H9 (cell line): ENCODE results near the gene IGF2BP3. TPM values are rescaled to one million over a fixed set of nuclear protein-coding genes. Genes with fewer than 3 reads are reported as not detected.

ENCODE experiments used
- DNase-seq: peaks from one replicate; pipeline ENCODE4 v3.0.0-alpha.2; 2017
- H2AFZ ChIP-seq: one replicate; pipeline ENCODE4 v1.6.1; 2013; ENCODE audit warnings: mild to moderate bottlenecking, low read length, control low read depth, moderate library complexity
- H2AK5ac ChIP-seq: 2 replicates; pipeline ENCODE4 v1.6.1; 2013; ENCODE audit warnings: low read length, control low read depth, mixed read lengths; ENCODE audit not compliant: insufficient read length
- H2BK120ac ChIP-seq: one replicate; pipeline ENCODE4 v1.6.1; 2013; ENCODE audit warnings: low read depth, mild to moderate bottlenecking, low read length, control low read depth, inconsistent platforms; ENCODE audit not compliant: poor library complexity, severe bottlenecking
- H2BK12ac ChIP-seq: 2 replicates; pipeline ENCODE4 v1.6.1; 2013; ENCODE audit warnings: low read length, control low read depth, mixed read lengths, low read depth; ENCODE audit not compliant: insufficient read length
- H2BK15ac ChIP-seq: 2 replicates; pipeline ENCODE4 v1.6.1; 2013; ENCODE audit warnings: low read depth, low read length, control low read depth
- H2BK20ac ChIP-seq: one replicate; pipeline ENCODE4 v1.6.1; 2013; ENCODE audit warnings: low read depth, mild to moderate bottlenecking, low read length, control low read depth, inconsistent platforms; ENCODE audit not compliant: poor library complexity, severe bottlenecking
- H2BK5ac ChIP-seq: 2 replicates; pipeline ENCODE4 v1.6.1; 2013; ENCODE audit warnings: low read length, control low read depth, mixed read lengths; ENCODE audit not compliant: insufficient read length
- H3K14ac ChIP-seq: 2 replicates; pipeline ENCODE4 v1.6.1; 2013; ENCODE audit warnings: low read length, control low read depth; ENCODE audit not compliant: insufficient read depth
- H3K18ac ChIP-seq: 2 replicates; pipeline ENCODE4 v1.6.1; 2013; ENCODE audit warnings: low read depth, mild to moderate bottlenecking, mixed read lengths, low read length, control low read depth; ENCODE audit not compliant: insufficient read length
- H3K23ac ChIP-seq: 2 replicates; pipeline ENCODE4 v1.6.1; 2013; ENCODE audit warnings: low read length, control low read depth, mixed read lengths, low read depth; ENCODE audit not compliant: insufficient read length
- H3K23me2 ChIP-seq: 2 replicates; pipeline ENCODE4 v1.6.1; 2013; ENCODE audit warnings: low read depth, mild to moderate bottlenecking, mixed read lengths, low read length, control low read depth; ENCODE audit not compliant: insufficient read length, poor library complexity, severe bottlenecking
- H3K27ac ChIP-seq: 2 replicates; pipeline ENCODE4 v1.5.1; 2013; ENCODE audit warnings: low read length, control low read depth, mixed read lengths, low read depth; ENCODE audit not compliant: insufficient read length
- H3K27me3 ChIP-seq: 2 replicates; pipeline ENCODE4 v1.6.1; 2013; ENCODE audit warnings: low read length, control low read depth, inconsistent platforms; ENCODE audit not compliant: insufficient read depth
- H3K4ac ChIP-seq: 2 replicates; pipeline ENCODE4 v1.6.1; 2013; ENCODE audit warnings: low read depth, mild to moderate bottlenecking, control low read depth, inconsistent platforms, low read length, moderate library complexity
- H3K4me1 ChIP-seq: 2 replicates; pipeline ENCODE4 v1.6.1; 2013; ENCODE audit warnings: low read length, control low read depth, inconsistent platforms; ENCODE audit not compliant: insufficient read depth
- H3K4me2 ChIP-seq: 2 replicates; pipeline ENCODE4 v1.6.1; 2013; ENCODE audit warnings: low read length, control low read depth, mixed read lengths; ENCODE audit not compliant: insufficient read length, insufficient read depth
- H3K56ac ChIP-seq: 2 replicates; pipeline ENCODE4 v1.6.1; 2013; ENCODE audit warnings: low read depth, mild to moderate bottlenecking, mixed read lengths, low read length, control low read depth; ENCODE audit not compliant: insufficient read length
- H3K79me1 ChIP-seq: 2 replicates; pipeline ENCODE4 v1.6.1; 2013; ENCODE audit warnings: low read depth, mild to moderate bottlenecking, moderate library complexity, low read length, control low read depth, inconsistent platforms; ENCODE audit not compliant: insufficient read depth, poor library complexity, severe bottlenecking
- H3K79me2 ChIP-seq: 2 replicates; pipeline ENCODE4 v1.6.1; 2013; ENCODE audit warnings: low read length, control low read depth, inconsistent platforms; ENCODE audit not compliant: insufficient read depth
- H3K9ac ChIP-seq: 2 replicates; pipeline ENCODE4 v1.6.1; 2013; ENCODE audit warnings: low read length, control low read depth, mixed read lengths; ENCODE audit not compliant: insufficient read length; ENCODE audit errors: extremely low read depth
- H3K9me3 ChIP-seq: one replicate; pipeline ENCODE4 v1.6.1; 2013; ENCODE audit warnings: low read depth, low read length, inconsistent platforms; ENCODE audit not compliant: control insufficient read depth
- H3T11ph ChIP-seq: one replicate; pipeline ENCODE4 v1.6.1; 2013; ENCODE audit warnings: mild to moderate bottlenecking, low read length, control low read depth, inconsistent platforms
- H4K20me1 ChIP-seq: one replicate; pipeline ENCODE4 v1.6.1; 2013; ENCODE audit not compliant: control insufficient read depth, insufficient read length, insufficient read depth
- H4K5ac ChIP-seq: 2 replicates; pipeline ENCODE4 v1.6.1; 2013; ENCODE audit warnings: low read depth, mild to moderate bottlenecking, mixed read lengths, low read length, control low read depth; ENCODE audit not compliant: insufficient read length
- H4K8ac ChIP-seq: replicated peaks from 2 replicates; pipeline ENCODE4 v1.6.1; 2013; ENCODE audit warnings: low read length, control low read depth, mixed read lengths, low read depth; ENCODE audit not compliant: insufficient read length
- H4K91ac ChIP-seq: 2 replicates; pipeline ENCODE4 v1.6.1; 2013; ENCODE audit warnings: low read depth, mild to moderate bottlenecking, moderate library complexity, mixed read lengths, low read length, control low read depth; ENCODE audit not compliant: insufficient read length
- H3K27ac Mint-ChIP-seq, 3 experiments: 2 replicates in 2 of 3; 3 replicates in 1 of 3; pipeline ENCODE4 v1.8.0; 2020 to 2021; ENCODE audit warnings: mixed read lengths in 3 of 3, mild to moderate bottlenecking in 1 of 3, moderate library complexity in 1 of 3
- H3K27me3 Mint-ChIP-seq: 2 replicates; pipeline ENCODE4 v1.8.0; 2021; ENCODE audit warnings: low read depth, mild to moderate bottlenecking, moderate library complexity, mixed read lengths
- H3K36me3 Mint-ChIP-seq, 3 experiments: 2 replicates in 2 of 3; 3 replicates in 1 of 3; pipeline ENCODE4 v1.8.0; 2020 to 2021; ENCODE audit warnings: low read depth in 3 of 3, mixed read lengths in 3 of 3; ENCODE audit not compliant: insufficient read depth in 1 of 3
- H3K4me1 Mint-ChIP-seq, 2 experiments: 2 replicates each; pipeline ENCODE4 v1.8.0; 2020; ENCODE audit warnings: mixed read lengths in 2 of 2
- H3K4me3 Mint-ChIP-seq, 2 experiments: 2 replicates in 1 of 2; 3 replicates in 1 of 2; pipeline ENCODE4 v1.8.0; 2020 to 2021; ENCODE audit warnings: mild to moderate bottlenecking in 2 of 2, mixed read lengths in 2 of 2, moderate library complexity in 1 of 2
- H3K9me3 Mint-ChIP-seq, 2 experiments: 2 replicates in 1 of 2; 3 replicates in 1 of 2; pipeline ENCODE4 v1.8.0; 2020; ENCODE audit warnings: mild to moderate bottlenecking in 2 of 2, mixed read lengths in 2 of 2, moderate library complexity in 1 of 2
- WGBS: extraction: QIAGEN DNeasy Blood & Tissue Kit; methylation state at CpG from one replicate; pipeline ENCODE4 v1.1.7; 2013; ENCODE audit warnings: missing lambda C conversion rate, low lambda C conversion rate, mixed read lengths; ENCODE audit not compliant: insufficient read length; ENCODE audit errors: extremely low coverage; 5-methylcytosine and 5-hydroxymethylcytosine counted together
- total RNA-seq: library from RNA; stranded (reverse); gene quantifications from 2 replicates; pipeline ENCODE4 v1.2.1, GENCODE V29; 2021
- TF ChIP-seq, protein P1 (sequence below): fragments of 200-600 bp; sonication (generic); conservative IDR thresholded peaks from 3 replicates; pipeline ENCODE4 v1.8.0; 2021; ENCODE audit warnings: antibody characterized with exemption, mild to moderate bottlenecking

The IGF2BP3 gene
- total RNA-seq, 1 experiment from 2014 or later: 197 TPM

DNA sequence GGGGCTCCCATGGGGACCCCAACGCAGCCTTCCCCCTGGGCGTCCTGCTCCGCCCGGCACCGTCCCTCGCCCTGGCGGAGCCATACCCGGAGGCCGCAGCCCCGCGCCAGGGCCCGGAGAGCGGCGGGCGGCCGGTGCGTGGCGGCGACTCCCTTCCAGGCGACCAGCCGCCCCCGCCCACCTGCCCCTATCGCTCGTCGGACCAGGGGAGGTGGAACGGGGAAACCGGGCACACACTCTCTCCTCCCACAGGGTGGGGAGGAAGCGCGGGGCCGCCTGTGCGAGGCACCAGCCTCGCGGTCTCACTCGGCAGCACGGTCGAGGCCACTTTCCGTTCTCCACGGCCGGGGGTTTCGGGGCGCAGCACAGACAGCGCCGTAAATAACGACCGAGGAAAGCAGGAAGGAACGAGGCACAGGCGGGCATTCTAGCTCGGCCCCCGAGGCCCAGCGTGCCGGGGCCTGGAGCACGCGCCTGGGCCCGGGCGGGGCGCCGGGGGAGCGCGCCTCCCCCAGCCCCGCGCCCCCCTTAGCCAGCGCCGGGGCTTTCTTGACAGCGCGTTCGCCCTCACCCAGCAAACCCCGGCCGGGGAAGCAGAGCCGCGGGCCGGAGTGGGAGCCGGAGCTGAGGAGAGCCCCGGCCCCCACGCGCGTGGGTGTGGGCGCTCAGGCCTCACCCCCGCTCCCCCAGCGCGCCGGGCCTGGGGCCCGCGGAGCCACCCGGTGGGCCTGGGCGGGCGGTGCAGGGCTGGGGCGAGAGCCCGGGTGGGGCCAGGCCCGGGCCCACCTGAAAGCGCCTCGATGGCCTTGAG is 936 bp downstream of the IGF2BP3 start:
- Histone ChIP-seq H3K27ac (no peak overlapping the region), H3K9me3 (no peaks in the 10 kb centered on the region), H3K4ac (no peak overlapping the region), H3K4me2 (peak overlapping the region; percentile 96), H3K79me1 (no peaks in the 10 kb centered on the region), H3K56ac (no peak overlapping the region), H4K91ac (no peak overlapping the region), H2BK120ac (no peak overlapping the region), H2BK20ac (no peak overlapping the region), H3K79me2 (peaks cover 33% of the 10 kb centered on the region; the same call in 1 of the 2 replicates), H3K18ac (peak overlapping the region; percentile 65), H3K23me2 (peaks cover 25% of the 10 kb centered on the region), H2AFZ (no peak overlapping the region), H4K5ac (no peak overlapping the region), H2BK12ac (no peak overlapping the region), H4K8ac (no peak overlapping the region), H3K27me3 (no peaks in the 10 kb centered on the region), H2BK5ac (no peak overlapping the region), H3K23ac (no peak overlapping the region), H2BK15ac (no peak overlapping the region), H2AK5ac (no peak overlapping the region), H3K14ac (peak overlapping the region; percentile 83), H3K4me1 (no peaks in the 10 kb centered on the region), H3K9ac (peak overlapping the region; percentile 91), H4K20me1 (no peaks in the 10 kb centered on the region), H3T11ph (no peak overlapping the region)
- peaks cover 15 to 19% (median 16%) of the 10 kb centered on the region in 3 experiments for H3K36me3 Mint-ChIP-seq
- H3K27ac Mint-ChIP-seq: peak overlapping the region in 2 of 3 experiments; percentile 99 to 100; a peak in 3 of 7 replicates
- peaks cover 3 to 6% of the 10 kb centered on the region in 2 experiments; a peak in 4 of 5 replicates for H3K9me3 Mint-ChIP-seq
- no CpG with 5 or more reads among the region's 91 CpGs for WGBS
- no peaks in the 10 kb centered on the region; the same call in 1 of the 2 replicates for H3K27me3 Mint-ChIP-seq
- no peak for DNase-seq
- peaks cover 27 to 29% of the 10 kb centered on the region in 2 experiments for H3K4me1 Mint-ChIP-seq
- peak overlapping the region; percentile 91 to 99 for H3K4me3 Mint-ChIP-seq
- TF ChIP-seq, protein P1, sequence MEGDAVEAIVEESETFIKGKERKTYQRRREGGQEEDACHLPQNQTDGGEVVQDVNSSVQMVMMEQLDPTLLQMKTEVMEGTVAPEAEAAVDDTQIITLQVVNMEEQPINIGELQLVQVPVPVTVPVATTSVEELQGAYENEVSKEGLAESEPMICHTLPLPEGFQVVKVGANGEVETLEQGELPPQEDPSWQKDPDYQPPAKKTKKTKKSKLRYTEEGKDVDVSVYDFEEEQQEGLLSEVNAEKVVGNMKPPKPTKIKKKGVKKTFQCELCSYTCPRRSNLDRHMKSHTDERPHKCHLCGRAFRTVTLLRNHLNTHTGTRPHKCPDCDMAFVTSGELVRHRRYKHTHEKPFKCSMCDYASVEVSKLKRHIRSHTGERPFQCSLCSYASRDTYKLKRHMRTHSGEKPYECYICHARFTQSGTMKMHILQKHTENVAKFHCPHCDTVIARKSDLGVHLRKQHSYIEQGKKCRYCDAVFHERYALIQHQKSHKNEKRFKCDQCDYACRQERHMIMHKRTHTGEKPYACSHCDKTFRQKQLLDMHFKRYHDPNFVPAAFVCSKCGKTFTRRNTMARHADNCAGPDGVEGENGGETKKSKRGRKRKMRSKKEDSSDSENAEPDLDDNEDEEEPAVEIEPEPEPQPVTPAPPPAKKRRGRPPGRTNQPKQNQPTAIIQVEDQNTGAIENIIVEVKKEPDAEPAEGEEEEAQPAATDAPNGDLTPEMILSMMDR: no peak
